Sigmoid colon (tissue), 7 donors: ENCODE data around the gene BMERB1. TPM values are rescaled to one million over a fixed set of nuclear protein-coding genes. Genes with fewer than 3 reads are reported as not detected.
"Not testable (repeated sequence)": the region's sequence is repeated elsewhere in the genome, so short reads cannot be mapped to it uniquely, and the experiment has no call there.

Source experiments
- DNase-seq: peaks from one replicate; pipeline ENCODE4 v3.0.0-alpha.2; 2019
- H3K27ac ChIP-seq, 4 donors: fragments of 200-600 bp; sonication (generic); one replicate each; pipeline ENCODE4 v1.5.1; 2016 to 2019; ENCODE audit warnings: mild to moderate bottlenecking in 1 of 4
- H3K27me3 ChIP-seq, 3 donors: fragments of 200-600 bp; sonication (generic); one replicate each; pipeline ENCODE4 v1.5.1; 2019; ENCODE audit warnings: mild to moderate bottlenecking in 1 of 3
- H3K36me3 ChIP-seq, 4 donors: fragments of 200-600 bp; sonication (generic); one replicate each; pipeline ENCODE4 v1.5.1; 2016 to 2019
- H3K4me1 ChIP-seq, 4 donors: fragments of 200-600 bp; sonication (generic); one replicate each; pipeline ENCODE4 v1.5.1; 2017 to 2019
- H3K4me3 ChIP-seq, 4 donors: fragments of 200-600 bp; sonication (generic); one replicate each; pipeline ENCODE4 v1.5.1; 2017 to 2019; ENCODE audit warnings: mild to moderate bottlenecking in 2 of 4, moderate library complexity in 1 of 4
- H3K9me3 ChIP-seq, 4 donors: fragments of 200-600 bp in 3 of 4; sonication (generic) in 3 of 4; one replicate each; pipeline versions ENCODE4 v1.5.1 to v1.6.1; 2013 to 2019
- CTCF ChIP-seq, 4 experiments: fragments of 450-650 bp in 3 of 4; fragments of 200-600 bp in 1 of 4; IDR thresholded peaks; one replicate each; pipeline ENCODE4 v1.5.1; 2016 to 2019; ENCODE audit warnings: antibody characterized with exemption in 4 of 4, mild to moderate bottlenecking in 3 of 4, moderate library complexity in 2 of 4
- EP300 ChIP-seq, 4 donors: sonication (generic); formaldehyde crosslinking; IDR thresholded peaks; one replicate each; pipeline ENCODE4 v1.6.1; 2017; ENCODE audit warnings: antibody characterized with exemption in 4 of 4
- POLR2A ChIP-seq, 2 donors: fragments of 450-650 bp; IDR thresholded peaks; one replicate each; pipeline ENCODE4 v1.6.1; 2016; ENCODE audit warnings: antibody characterized with exemption in 2 of 2, mild to moderate bottlenecking in 2 of 2, moderate library complexity in 2 of 2
- POLR2AphosphoS5 ChIP-seq, 4 donors: sonication (generic); formaldehyde crosslinking; IDR thresholded peaks; one replicate each; pipeline ENCODE4 v1.6.1; 2017; ENCODE audit warnings: antibody characterized with exemption in 4 of 4
- WGBS, 2 donors: extraction: QIAGEN DNeasy Blood & Tissue Kit; methylation state at CpG; one replicate each; pipeline ENCODE4 v1.1.7; 2013; 5-methylcytosine and 5-hydroxymethylcytosine counted together
- intact Hi-C: fragments of 100-400 bp; cut with DNase I; formaldehyde crosslinking; loops from one replicate; pipeline ENCODE4 v1.15.1; 2023
- polyA plus RNA-seq, 3 donors: library from polyadenylated mRNA; stranded (reverse); fragments of 200-250 nt; gene quantifications; one replicate each; pipeline ENCODE4 v1.2.3, GENCODE V29; 2013
- total RNA-seq, 4 donors: library from RNA; depleted of rRNA; stranded (reverse); fragments of >200 nt; gene quantifications; one replicate each; pipeline ENCODE4 v1.1.0, GENCODE V29; 2016
- donor health status: healthy with polysubstance abuse.
- donor health status: Bipolar disorder and iron deficiency.
- donor health status: healthy.

BMERB1 gene
- total and polyA plus RNA-seq, 7 donors = 3.7 to 112 (median 63.4) TPM

GRCh38 chr16:15564604-15565339 lies 130.4 kb downstream of the BMERB1 start:
- intact Hi-C loops = no loop called here
- no peak overlapping the region for H3K4me3 ChIP-seq
- no peaks in the 10 kb centered on the region for H3K27me3 ChIP-seq
- H3K27ac ChIP-seq = no peak overlapping the region
- TF ChIP-seq CTCF (IDR thresholded peaks at IDR 0.05) (no peak), EP300 (IDR thresholded peaks at IDR 0.05) (no peak), POLR2AphosphoS5 (IDR thresholded peaks at IDR 0.05) (no peak), POLR2A (IDR thresholded peaks at IDR 0.05) (no peak)
- H3K36me3 ChIP-seq = peaks cover 0 to 10% (median 3%) of the 10 kb centered on the region in 4 donors
- no peaks in the 10 kb centered on the region for H3K4me1 ChIP-seq
- H3K9me3 ChIP-seq = no peaks in the 10 kb centered on the region
- DNase-seq = no peak
- 84 to 89% methylated on average over 7 of the region's 7 CpGs for WGBS, 2 donors

GRCh38 chr16:15566095-15566494 lies 131.7 kb downstream of the BMERB1 start:
- Histone ChIP-seq H3K9me3 (no peaks in the 10 kb centered on the region), H3K27ac (no peak overlapping the region), H3K36me3 (peaks cover 0 to 10% (median 3%) of the 10 kb centered on the region in 4 donors), H3K27me3 (no peaks in the 10 kb centered on the region), H3K4me1 (no peaks in the 10 kb centered on the region), H3K4me3 (no peak overlapping the region)
- intact Hi-C loops = no loop called here
- DNase-seq = no peak
- no peak for TF ChIP-seq POLR2A (IDR thresholded peaks at IDR 0.05)
- no peak for TF ChIP-seq POLR2AphosphoS5 (IDR thresholded peaks at IDR 0.05)
- no peak for TF ChIP-seq EP300 (IDR thresholded peaks at IDR 0.05)
- TF ChIP-seq CTCF (IDR thresholded peaks at IDR 0.05) = no peak
- WGBS, 2 donors = 97% methylated on average over 2 of the region's 2 CpGs

- no peaks in the 10 kb centered on the region for H3K27me3 ChIP-seq
- H3K27ac ChIP-seq = no peak overlapping the region
- no peak for TF ChIP-seq POLR2AphosphoS5 (IDR thresholded peaks at IDR 0.05)
- TF ChIP-seq POLR2A (IDR thresholded peaks at IDR 0.05) = no peak
- TF ChIP-seq EP300 (IDR thresholded peaks at IDR 0.05) = no peak
- no peak for TF ChIP-seq CTCF (IDR thresholded peaks at IDR 0.05)
- no peak for DNase-seq
- 94 to 96% methylated on average over 5 of the region's 5 CpGs for WGBS, 2 donors
- H3K9me3 ChIP-seq = no peaks in the 10 kb centered on the region
- no peak overlapping the region for H3K4me3 ChIP-seq
- intact Hi-C loops = no loop called here
- H3K36me3 ChIP-seq = peaks cover 0 to 10% (median 3%) of the 10 kb centered on the region in 4 donors
- H3K4me1 ChIP-seq = peaks cover 0 to 7% (median 3%) of the 10 kb centered on the region in 4 donors
Observed at GRCh38 chr16:15567823-15568222, 133.4 kb downstream of the BMERB1 start.

- H3K36me3 ChIP-seq, H3K4me1 ChIP-seq, H3K4me3 ChIP-seq, intact Hi-C loops, H3K27me3 ChIP-seq, DNase-seq, H3K9me3 ChIP-seq, H3K27ac ChIP-seq: not testable (repeated sequence)
- WGBS, 2 donors = 76 to 93% methylated on average over 4 of the region's 4 CpGs
Observed at GRCh38 chr16:15570666-15571065, 136.3 kb downstream of the BMERB1 start.

- H3K27ac ChIP-seq = no peak overlapping the region
- DNase-seq = no peak
- no peak overlapping the region for H3K4me3 ChIP-seq
- H3K36me3 ChIP-seq = peaks cover 0 to 10% (median 3%) of the 10 kb centered on the region in 4 donors
- peaks cover 0 to 7% (median 3%) of the 10 kb centered on the region in 4 donors for H3K4me1 ChIP-seq
- no peaks in the 10 kb centered on the region for H3K27me3 ChIP-seq
- intact Hi-C loops = no loop called here
- no peaks in the 10 kb centered on the region for H3K9me3 ChIP-seq
- WGBS, 2 donors = 35 to 51% methylated on average over 6 of the region's 6 CpGs
- TF ChIP-seq POLR2A (IDR thresholded peaks at IDR 0.05) (no peak), POLR2AphosphoS5 (IDR thresholded peaks at IDR 0.05) (no peak), CTCF (IDR thresholded peaks at IDR 0.05) (no peak), EP300 (IDR thresholded peaks at IDR 0.05) (no peak)
Observed at GRCh38 chr16:15571557-15571956, 137.2 kb downstream of the BMERB1 start.
